GM10248 (cell line): Measurements from ENCODE around the gene KXD1.

Source experiments
- CTCF ChIA-PET: fragments of 300-600 bp; sonication (Branson Sonifier 250); formaldehyde crosslinking; extraction: SDS; loops from one replicate; lab custom pipeline; 2021; ENCODE audit warnings: antibody characterized with exemption; lab: Yijun Ruan, JAX
- POLR2A ChIA-PET: fragments of 350-650 bp; sonication (Branson Sonifier 250); formaldehyde crosslinking; extraction: SDS; loops from one replicate; lab custom pipeline; 2020; ENCODE audit warnings: antibody characterized with exemption; lab: Yijun Ruan, JAX
- DNase-seq: peaks from one replicate; pipeline ENCODE4 v3.0.0; 2012; ENCODE audit errors: extremely low spot score
- TF ChIP-seq, protein P1 (sequence below): IDR thresholded peaks from 2 replicates; pipeline ENCODE4 v1.5.1; 2012; ENCODE audit warnings: mild to moderate bottlenecking, low read depth; ENCODE audit errors: extremely low read depth, missing control alignments, control extremely low read depth

The KXD1 gene

DNA sequence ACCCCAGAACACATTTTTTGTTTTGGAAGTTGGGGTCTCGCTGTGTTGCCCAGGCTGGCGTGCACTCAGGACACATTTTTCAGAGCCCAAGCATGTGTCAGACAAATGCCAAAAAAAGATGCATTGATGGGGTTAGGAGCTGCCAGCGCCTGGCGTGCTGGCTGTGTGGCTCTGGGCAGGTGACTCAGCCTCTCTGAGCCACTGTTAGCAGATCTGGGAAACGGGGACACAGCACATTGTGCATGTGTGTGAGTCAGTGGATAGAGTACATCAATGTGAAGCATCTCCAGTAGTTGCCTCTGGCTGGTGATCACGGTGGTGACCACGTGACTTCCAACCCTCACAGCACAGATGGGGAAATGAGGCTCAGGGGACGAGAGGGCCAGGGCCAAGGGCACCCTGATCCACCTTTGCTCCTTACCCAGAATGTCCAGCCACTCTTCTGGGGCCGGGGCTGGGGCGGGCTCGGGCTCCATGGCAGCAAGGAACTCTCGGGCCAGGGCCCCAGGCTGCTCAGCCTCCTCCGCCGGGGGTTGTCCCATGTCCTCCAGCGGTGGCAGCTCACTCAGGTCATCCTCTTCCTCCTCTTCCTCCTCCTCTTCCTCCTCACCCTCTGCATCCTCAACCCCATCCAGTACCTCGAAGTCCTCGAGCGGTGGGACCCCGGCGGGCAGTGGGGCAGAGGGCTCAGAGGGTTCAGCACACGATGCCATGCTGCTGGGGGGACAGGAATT lies 16.2 kb upstream of the KXD1 start:
- ChIA-PET CTCF (interaction anchor here (1.0 to 1.3 kb wide), 3 partner anchors 12 to 52 kb away, joined by 3 to 4 read pairs (median 3); no protein-coding TSS in a partner anchor), POLR2A (no interaction called here)
- DNase-seq, result no peak
- TF ChIP-seq, protein P1, sequence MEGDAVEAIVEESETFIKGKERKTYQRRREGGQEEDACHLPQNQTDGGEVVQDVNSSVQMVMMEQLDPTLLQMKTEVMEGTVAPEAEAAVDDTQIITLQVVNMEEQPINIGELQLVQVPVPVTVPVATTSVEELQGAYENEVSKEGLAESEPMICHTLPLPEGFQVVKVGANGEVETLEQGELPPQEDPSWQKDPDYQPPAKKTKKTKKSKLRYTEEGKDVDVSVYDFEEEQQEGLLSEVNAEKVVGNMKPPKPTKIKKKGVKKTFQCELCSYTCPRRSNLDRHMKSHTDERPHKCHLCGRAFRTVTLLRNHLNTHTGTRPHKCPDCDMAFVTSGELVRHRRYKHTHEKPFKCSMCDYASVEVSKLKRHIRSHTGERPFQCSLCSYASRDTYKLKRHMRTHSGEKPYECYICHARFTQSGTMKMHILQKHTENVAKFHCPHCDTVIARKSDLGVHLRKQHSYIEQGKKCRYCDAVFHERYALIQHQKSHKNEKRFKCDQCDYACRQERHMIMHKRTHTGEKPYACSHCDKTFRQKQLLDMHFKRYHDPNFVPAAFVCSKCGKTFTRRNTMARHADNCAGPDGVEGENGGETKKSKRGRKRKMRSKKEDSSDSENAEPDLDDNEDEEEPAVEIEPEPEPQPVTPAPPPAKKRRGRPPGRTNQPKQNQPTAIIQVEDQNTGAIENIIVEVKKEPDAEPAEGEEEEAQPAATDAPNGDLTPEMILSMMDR, result no peak

DNA sequence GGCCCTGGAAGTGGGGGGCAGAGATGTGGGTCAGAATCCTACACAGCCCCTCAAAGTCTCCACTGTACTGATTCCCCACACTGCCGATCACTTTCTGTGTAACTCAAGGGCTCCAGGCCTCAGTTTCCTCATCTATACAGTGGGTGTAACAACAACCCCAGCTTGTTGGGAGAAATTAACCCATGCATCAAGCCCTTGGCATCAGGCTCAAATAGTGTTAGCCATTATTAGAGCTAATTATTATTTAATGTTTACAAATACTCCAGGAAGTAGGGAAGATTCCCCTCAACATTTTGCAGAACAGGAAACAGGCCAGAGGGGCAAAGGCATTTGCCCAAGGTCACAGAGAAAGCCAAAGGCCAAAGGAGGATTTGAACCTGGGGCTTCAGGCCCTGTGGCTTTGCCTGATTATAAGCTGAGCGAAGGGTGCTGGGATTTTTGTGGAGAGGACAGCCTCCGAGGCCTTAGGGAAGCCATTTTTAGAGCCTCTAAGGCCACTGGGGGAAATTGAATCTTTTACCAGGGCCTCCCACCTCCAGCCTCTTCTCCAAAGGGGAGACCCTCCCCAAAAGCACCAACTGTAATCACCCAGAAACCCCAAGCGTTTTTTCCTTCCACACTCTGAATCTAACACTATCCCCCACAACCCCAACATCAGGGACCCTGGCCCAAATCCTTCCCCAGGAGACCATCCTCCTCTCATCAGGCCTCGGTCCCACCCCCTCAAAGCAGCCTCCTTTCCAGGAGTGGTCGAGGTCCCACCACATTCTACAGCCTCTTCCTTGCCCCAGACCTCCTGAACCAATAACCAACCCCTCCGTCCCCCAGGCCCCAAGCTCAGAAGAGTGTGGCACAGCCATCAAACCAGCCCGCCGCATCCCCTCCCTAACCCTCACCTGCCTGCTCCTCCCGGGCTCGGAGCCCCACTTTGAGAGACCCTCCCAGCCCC lies 15.4 kb upstream of the KXD1 start:
- ChIA-PET CTCF (interaction anchor here (1.0 to 1.3 kb wide), 3 partner anchors 13 to 52 kb away, joined by 3 to 4 read pairs (median 3); no protein-coding TSS in a partner anchor), POLR2A (interaction anchor here (0.6 kb wide), 1 partner anchor 12 kb away, joined by 3 read pairs; no protein-coding TSS in a partner anchor)
- TF ChIP-seq, protein P1, result no peak
- DNase-seq, result no peak

- ChIA-PET POLR2A (interaction anchor here (2.0 kb wide), 1 partner anchor 15 kb away, joined by 14 read pairs; the partner anchor contains the start of gene KXD1), CTCF (interaction anchor here (0.7 to 2.2 kb wide), 9 partner anchors 11 to 92 kb away, joined by 4 to 19 read pairs (median 5); partner anchors contain the start of gene KXD1)
- DNase-seq, result peak; percentile 98
- TF ChIP-seq, protein P1, result no peak
Observed at GRCh38 chr19:18542941-18543813, 14.5 kb upstream of the KXD1 start, which contains the start of gene FKBP8. Gene FKBP8 (minus strand): TSS chr19:18543573. CDS start chr19:18541970, 1,603 bp downstream.

- CTCF ChIA-PET, result interaction anchor here (0.7 to 2.2 kb wide), 13 partner anchors 8 to 304 kb away, joined by 3 to 19 read pairs (median 5); partner anchors contain the start of genes ELL and KXD1
- DNase-seq, result peak; percentile 88
- TF ChIP-seq, protein P1, result peak; percentile 67
- POLR2A ChIA-PET, result interaction anchor here (0.6 to 2.0 kb wide), 2 partner anchors 10 to 14 kb away, joined by 3 to 14 read pairs; partner anchors contain the start of gene KXD1
Observed at GRCh38 chr19:18543814-18544475, 13.7 kb upstream of the KXD1 start.

DNA sequence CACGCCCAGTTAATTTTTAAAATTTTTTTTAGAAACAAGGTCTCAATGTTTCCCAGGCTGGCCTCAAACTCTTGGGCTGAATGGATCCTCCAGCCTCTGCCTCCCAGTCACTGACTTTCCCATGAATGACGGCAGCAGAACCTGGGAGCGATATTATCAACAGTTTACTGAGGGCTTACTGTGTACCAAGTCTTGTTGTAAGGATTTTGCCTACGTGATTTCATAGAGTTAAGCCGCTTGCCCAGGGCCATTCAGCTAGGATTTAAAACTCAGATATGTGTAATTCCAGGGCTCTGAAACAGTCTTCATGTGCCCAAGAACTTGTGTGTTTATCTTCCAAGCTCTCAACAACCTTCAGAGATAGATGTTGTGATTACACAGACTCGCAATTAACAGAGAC lies 6.0 kb upstream of the KXD1 start:
- POLR2A ChIA-PET, result no interaction called here
- no peak for DNase-seq
- TF ChIP-seq, protein P1, result no peak
- CTCF ChIA-PET, result interaction anchor here (1.1 kb wide), 1 partner anchor 31 kb away, joined by 3 read pairs; no protein-coding TSS in a partner anchor
